Suprapubic skin (tissue), 4 donors: ENCODE measurements around the gene C6orf141. TPM values are rescaled to one million over a fixed set of nuclear protein-coding genes. Genes with fewer than 3 reads are reported as not detected.

Source experiments
- DNase-seq, 2 donors: peaks; one replicate each; pipeline ENCODE4 v3.0.0-alpha.2; 2019; ENCODE audit warnings: low spot score in 2 of 2
- H3K27ac ChIP-seq: fragments of 200-600 bp; sonication (generic); one replicate; pipeline ENCODE4 v1.5.1; 2019
- H3K27me3 ChIP-seq: fragments of 200-600 bp; sonication (generic); one replicate; pipeline ENCODE4 v1.5.1; 2019
- H3K36me3 ChIP-seq: fragments of 200-600 bp; sonication (generic); one replicate; pipeline ENCODE4 v1.5.1; 2019
- H3K4me1 ChIP-seq: fragments of 200-600 bp; sonication (generic); one replicate; pipeline ENCODE4 v1.5.1; 2019
- H3K4me3 ChIP-seq: fragments of 200-600 bp; sonication (generic); one replicate; pipeline ENCODE4 v1.5.1; 2019; ENCODE audit warnings: mild to moderate bottlenecking
- H3K9me3 ChIP-seq: fragments of 200-600 bp; sonication (generic); one replicate; pipeline ENCODE4 v1.5.1; 2019
- EP300 ChIP-seq: sonication (generic); formaldehyde crosslinking; IDR thresholded peaks from one replicate; pipeline ENCODE4 v1.6.1; 2017; ENCODE audit warnings: antibody characterized with exemption
- POLR2A ChIP-seq, 2 donors: fragments of 450-650 bp; IDR thresholded peaks; one replicate each; pipeline ENCODE4 v1.6.1; 2017; ENCODE audit warnings: antibody characterized with exemption in 2 of 2, mild to moderate bottlenecking in 2 of 2, moderate library complexity in 2 of 2
- POLR2AphosphoS5 ChIP-seq, 3 donors: sonication (generic); formaldehyde crosslinking; IDR thresholded peaks; one replicate each; pipeline ENCODE4 v1.6.1; 2017; ENCODE audit warnings: antibody characterized with exemption in 3 of 3
- WGBS: methylation state at CpG from one replicate; pipeline ENCODE4 v1.1.5; 2018; 5-methylcytosine and 5-hydroxymethylcytosine counted together
- total RNA-seq, 4 donors: library from RNA; depleted of rRNA; stranded (reverse); fragments of >200 nt; gene quantifications; one replicate each; pipeline ENCODE4 v1.1.0, GENCODE V29; 2016
- TF ChIP-seq, protein P1 (sequence below), 2 donors: fragments of 200-600 bp in 1 of 2; fragments of 450-650 bp in 1 of 2; sonication (generic) in 1 of 2; IDR thresholded peaks; one replicate each; pipeline ENCODE4 v1.5.1; 2016 to 2019; ENCODE audit warnings: antibody characterized with exemption in 2 of 2, mild to moderate bottlenecking in 1 of 2, moderate library complexity in 1 of 2

The C6orf141 gene
- total RNA-seq, 4 donors from 2014 or later: 8.2 to 49.7 (median 9.3) TPM

GRCh38 chr6:49540614-49541013 is 9.9 kb upstream of the C6orf141 start:
- H3K9me3 ChIP-seq: no peaks in the 10 kb centered on the region
- no peak overlapping the region for H3K4me3 ChIP-seq
- DNase-seq: no peak
- H3K4me1 ChIP-seq: peaks cover 7% of the 10 kb centered on the region
- no peak for TF ChIP-seq POLR2AphosphoS5 (IDR thresholded peaks at IDR 0.05)
- TF ChIP-seq, protein P1, sequence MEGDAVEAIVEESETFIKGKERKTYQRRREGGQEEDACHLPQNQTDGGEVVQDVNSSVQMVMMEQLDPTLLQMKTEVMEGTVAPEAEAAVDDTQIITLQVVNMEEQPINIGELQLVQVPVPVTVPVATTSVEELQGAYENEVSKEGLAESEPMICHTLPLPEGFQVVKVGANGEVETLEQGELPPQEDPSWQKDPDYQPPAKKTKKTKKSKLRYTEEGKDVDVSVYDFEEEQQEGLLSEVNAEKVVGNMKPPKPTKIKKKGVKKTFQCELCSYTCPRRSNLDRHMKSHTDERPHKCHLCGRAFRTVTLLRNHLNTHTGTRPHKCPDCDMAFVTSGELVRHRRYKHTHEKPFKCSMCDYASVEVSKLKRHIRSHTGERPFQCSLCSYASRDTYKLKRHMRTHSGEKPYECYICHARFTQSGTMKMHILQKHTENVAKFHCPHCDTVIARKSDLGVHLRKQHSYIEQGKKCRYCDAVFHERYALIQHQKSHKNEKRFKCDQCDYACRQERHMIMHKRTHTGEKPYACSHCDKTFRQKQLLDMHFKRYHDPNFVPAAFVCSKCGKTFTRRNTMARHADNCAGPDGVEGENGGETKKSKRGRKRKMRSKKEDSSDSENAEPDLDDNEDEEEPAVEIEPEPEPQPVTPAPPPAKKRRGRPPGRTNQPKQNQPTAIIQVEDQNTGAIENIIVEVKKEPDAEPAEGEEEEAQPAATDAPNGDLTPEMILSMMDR (IDR thresholded peaks at IDR 0.05): no peak
- no peak for TF ChIP-seq POLR2A (IDR thresholded peaks at IDR 0.05)
- no peaks in the 10 kb centered on the region for H3K27me3 ChIP-seq
- H3K27ac ChIP-seq: no peak overlapping the region
- no peaks in the 10 kb centered on the region for H3K36me3 ChIP-seq

DNA sequence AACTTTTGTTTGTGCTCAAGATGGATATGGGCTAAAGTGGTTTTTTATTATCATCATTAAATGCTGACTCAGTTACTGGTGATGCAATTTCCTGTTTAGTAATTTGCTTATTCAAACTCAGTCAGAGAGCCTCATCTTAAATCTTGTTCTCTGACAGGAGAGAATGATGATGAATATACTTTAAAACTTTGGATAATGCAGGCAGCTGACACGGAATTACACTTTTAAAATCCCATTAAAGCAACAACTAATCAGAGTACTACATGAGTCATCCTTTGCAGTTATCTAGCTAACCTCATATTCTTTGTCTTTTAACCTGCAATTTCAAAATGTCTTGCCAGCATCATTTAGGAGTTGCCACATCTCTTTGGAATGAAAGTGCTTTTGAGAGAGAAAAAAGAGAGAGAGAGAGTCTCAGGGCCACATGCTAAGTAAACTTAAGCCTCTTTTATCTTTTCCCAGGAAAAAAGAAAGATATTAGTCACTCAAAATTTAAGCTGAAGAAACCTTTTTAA is 9.2 kb upstream of the C6orf141 start:
- TF ChIP-seq, protein P1 (IDR thresholded peaks at IDR 0.05): no peak
- TF ChIP-seq POLR2A (IDR thresholded peaks at IDR 0.05) (no peak), EP300 (no peak), POLR2AphosphoS5 (IDR thresholded peaks at IDR 0.05) (no peak)
- Histone ChIP-seq H3K27ac (no peak overlapping the region), H3K36me3 (no peaks in the 10 kb centered on the region), H3K4me1 (peaks cover 7% of the 10 kb centered on the region), H3K9me3 (no peaks in the 10 kb centered on the region), H3K27me3 (no peaks in the 10 kb centered on the region), H3K4me3 (no peak overlapping the region)
- WGBS: 21% methylated on average over 1 of the region's 1 CpG
- no peak for DNase-seq

DNA sequence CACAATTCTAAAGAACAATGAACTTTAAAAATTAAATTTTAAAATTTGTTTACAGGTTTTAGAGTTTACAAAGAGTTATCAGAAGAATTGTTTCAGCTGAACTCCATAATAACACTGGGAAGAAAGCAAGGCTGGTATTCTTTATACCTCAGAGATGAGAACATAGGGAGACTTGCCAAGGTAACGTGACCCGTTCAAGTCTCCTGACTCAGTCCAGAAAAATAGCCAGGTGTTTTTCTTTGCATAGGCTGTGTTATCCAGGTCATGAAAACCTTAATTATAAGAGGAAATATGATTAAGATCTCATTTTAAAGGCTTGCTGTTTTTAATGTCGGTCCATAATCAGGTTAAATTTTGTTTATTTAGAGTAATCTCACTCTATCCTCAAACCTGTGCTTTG is 8.5 kb upstream of the C6orf141 start:
- no peak overlapping the region for H3K27ac ChIP-seq
- no peak for DNase-seq
- 56% methylated on average over 3 of the region's 3 CpGs for WGBS

DNA sequence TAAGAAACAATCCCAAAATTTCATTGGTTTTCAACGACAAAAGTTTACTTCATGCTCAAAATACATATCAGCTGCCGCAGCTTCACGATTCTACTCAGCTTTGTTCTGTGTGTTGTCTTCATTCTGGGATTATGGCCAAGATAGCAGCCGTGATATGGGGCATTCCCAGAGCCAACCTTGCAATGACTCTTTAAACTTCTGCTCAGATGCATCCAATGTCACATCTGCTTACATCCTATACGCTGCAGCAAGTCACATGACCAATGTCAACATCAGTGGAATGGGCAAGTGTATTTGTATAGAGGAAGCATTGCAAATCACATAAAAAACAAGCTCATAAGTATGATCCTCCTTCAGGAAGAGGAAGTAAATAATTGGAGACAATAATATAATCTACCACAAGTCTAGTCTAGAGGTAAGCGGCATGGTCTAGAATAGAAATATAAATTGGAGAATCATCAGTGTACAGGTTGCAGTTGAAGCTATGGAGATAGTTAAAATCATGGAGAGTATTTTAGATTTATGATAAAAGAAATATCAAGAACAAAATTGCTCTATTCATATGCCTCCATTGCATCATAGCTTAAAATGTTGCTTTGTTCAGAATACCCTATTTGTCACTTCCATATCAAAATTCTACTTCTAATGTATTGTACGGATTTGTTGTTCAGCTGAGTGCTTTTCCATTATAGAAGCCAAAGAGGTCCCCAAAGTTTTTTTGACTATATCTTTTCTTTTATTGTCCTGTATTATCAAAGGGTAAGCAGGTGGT is 7.2 kb upstream of the C6orf141 start:
- no peaks in the 10 kb centered on the region for H3K27me3 ChIP-seq
- H3K4me1 ChIP-seq: peaks cover 7% of the 10 kb centered on the region
- no peak overlapping the region for H3K4me3 ChIP-seq
- TF ChIP-seq, protein P1 (IDR thresholded peaks at IDR 0.05): no peak
- no peak for TF ChIP-seq EP300
- TF ChIP-seq POLR2AphosphoS5 (IDR thresholded peaks at IDR 0.05): no peak
- no peak for TF ChIP-seq POLR2A (IDR thresholded peaks at IDR 0.05)
- no peaks in the 10 kb centered on the region for H3K36me3 ChIP-seq
- WGBS: 66% methylated on average over 7 of the region's 7 CpGs
- no peak overlapping the region for H3K27ac ChIP-seq
- H3K9me3 ChIP-seq: no peaks in the 10 kb centered on the region
- no peak for DNase-seq

More for the DNA sequence above, 8.5 kb upstream of the C6orf141 start:
- no peaks in the 10 kb centered on the region for H3K36me3 ChIP-seq
- TF ChIP-seq POLR2AphosphoS5 (IDR thresholded peaks at IDR 0.05) (no peak), POLR2A (IDR thresholded peaks at IDR 0.05) (no peak), EP300 (no peak)
- TF ChIP-seq, protein P1 (IDR thresholded peaks at IDR 0.05): no peak
- H3K4me1 ChIP-seq: peaks cover 7% of the 10 kb centered on the region
- H3K9me3 ChIP-seq: no peaks in the 10 kb centered on the region
- no peaks in the 10 kb centered on the region for H3K27me3 ChIP-seq
- no peak overlapping the region for H3K4me3 ChIP-seq

- no peak overlapping the region for H3K27ac ChIP-seq
- WGBS: 64% methylated on average over 1 of the region's 1 CpG
- no peaks in the 10 kb centered on the region for H3K9me3 ChIP-seq
- H3K4me1 ChIP-seq: peaks cover 20% of the 10 kb centered on the region
- no peak overlapping the region for H3K4me3 ChIP-seq
- H3K36me3 ChIP-seq: no peaks in the 10 kb centered on the region
- no peak for DNase-seq
- no peak for TF ChIP-seq POLR2AphosphoS5 (IDR thresholded peaks at IDR 0.05)
- H3K27me3 ChIP-seq: peaks cover 7% of the 10 kb centered on the region
Observed at GRCh38 chr6:49546331-49546730, 4.1 kb upstream of the C6orf141 start.
